Measurements from ENCODE around the gene CT55.
"Not testable (repeated sequence)": the region's sequence is repeated elsewhere in the genome, so short reads cannot be mapped to it uniquely, and the experiment has no call there.

Gene CT55, protein sequence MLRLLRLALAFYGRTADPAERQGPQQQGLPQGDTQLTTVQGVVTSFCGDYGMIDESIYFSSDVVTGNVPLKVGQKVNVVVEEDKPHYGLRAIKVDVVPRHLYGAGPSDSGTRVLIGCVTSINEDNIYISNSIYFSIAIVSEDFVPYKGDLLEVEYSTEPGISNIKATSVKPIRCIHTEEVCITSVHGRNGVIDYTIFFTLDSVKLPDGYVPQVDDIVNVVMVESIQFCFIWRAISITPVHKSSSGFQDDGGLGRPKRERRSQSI

DNA sequence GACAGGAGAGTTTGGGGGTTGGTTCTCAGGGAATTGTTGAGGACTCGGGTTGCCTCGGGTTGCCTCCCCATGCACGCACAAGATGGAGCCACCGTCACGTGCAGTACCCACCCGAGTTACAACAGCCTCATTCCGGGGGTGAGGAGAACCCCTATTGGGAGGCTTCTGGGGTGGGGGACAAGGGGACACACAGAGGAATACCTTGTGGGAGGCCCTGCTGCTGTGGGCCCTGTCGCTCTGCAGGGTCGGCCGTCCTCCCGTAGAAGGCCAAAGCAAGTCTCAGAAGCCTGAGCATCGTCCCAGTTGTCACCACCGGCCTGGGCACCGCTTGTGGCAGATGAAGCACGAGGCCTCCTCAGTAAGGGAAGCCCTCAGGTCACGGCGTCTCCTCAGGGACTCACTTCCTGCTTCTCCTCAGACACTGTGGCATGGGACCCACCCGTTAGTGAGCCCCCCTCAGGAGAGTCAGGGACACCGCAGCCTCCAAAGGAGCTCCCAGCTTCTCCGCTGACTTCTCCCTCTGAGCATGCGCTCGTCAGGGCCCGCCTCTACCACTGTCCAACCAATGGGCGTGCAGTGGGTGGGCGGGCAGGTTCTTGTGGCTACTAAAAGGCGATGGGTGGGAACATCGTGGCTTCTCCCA is at the start of gene CT55:
Gene CT55 (minus strand): TSS at position 522 of the 643 bp plus-strand sequence. CDS start 227 bp downstream, at position 295.
- TF ChIP-seq, protein P1, sequence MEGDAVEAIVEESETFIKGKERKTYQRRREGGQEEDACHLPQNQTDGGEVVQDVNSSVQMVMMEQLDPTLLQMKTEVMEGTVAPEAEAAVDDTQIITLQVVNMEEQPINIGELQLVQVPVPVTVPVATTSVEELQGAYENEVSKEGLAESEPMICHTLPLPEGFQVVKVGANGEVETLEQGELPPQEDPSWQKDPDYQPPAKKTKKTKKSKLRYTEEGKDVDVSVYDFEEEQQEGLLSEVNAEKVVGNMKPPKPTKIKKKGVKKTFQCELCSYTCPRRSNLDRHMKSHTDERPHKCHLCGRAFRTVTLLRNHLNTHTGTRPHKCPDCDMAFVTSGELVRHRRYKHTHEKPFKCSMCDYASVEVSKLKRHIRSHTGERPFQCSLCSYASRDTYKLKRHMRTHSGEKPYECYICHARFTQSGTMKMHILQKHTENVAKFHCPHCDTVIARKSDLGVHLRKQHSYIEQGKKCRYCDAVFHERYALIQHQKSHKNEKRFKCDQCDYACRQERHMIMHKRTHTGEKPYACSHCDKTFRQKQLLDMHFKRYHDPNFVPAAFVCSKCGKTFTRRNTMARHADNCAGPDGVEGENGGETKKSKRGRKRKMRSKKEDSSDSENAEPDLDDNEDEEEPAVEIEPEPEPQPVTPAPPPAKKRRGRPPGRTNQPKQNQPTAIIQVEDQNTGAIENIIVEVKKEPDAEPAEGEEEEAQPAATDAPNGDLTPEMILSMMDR (IDR thresholded peaks at IDR 0.05; ENCODE audit: extremely low read depth, missing control alignments), result no peak
- DNase-seq (ENCODE audit: low spot score), result no peak

DNA sequence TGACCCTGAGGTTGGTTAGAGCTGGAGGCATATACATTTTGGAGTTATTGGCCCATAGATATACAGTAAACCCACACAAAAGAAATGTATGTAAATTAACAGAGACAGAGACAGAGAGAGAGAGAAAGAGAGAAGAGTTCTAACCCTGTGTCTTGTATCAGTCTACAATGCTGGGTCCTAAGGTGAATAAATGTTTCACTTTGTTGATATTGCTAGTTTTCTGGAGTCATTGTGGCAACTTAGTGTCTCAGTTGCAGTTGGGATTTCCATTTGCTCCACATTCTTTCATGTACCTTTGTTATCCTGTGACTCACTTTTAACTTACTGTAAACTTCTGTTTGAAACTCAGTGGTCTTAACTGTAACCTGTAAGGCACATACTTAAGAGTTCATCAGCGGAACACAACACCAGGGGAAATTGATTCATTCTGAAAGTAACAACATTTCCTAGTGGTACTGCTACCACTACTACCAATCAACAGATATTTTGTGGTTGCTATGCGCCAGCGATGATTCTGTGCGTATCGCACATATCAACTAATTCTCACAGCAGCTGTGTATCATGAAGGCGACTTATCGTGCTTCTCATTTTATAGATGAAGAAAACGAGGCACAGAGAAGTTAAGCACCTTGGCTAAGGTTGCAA is 42.1 kb upstream of the CT55 start:
- TF ChIP-seq, protein P1 (IDR thresholded peaks at IDR 0.05; ENCODE audit: extremely low read depth, missing control alignments), result no peak
- DNase-seq (ENCODE audit: low spot score), result no peak

DNA sequence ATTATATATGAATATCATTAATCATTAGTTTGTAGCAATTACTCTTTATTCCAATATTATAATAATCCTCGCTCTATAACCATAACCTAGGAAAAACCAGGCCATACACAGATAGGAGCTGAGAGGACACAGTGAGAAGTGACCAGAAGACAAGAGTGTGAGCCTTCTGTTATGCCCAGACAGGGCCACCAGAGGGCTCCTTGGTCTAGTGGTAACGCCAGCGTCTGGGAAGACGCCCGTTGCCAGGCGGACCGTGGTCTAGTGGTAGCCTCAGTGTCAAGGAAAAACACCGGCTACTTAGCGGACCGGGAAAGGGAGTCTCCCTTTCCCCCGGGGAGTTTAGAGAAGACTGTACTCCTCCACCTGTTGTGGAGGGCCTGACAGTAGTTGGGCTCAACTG is 35.2 kb upstream of the CT55 start:
- not testable (repeated sequence) for DNase-seq (ENCODE audit: low spot score)

DNA sequence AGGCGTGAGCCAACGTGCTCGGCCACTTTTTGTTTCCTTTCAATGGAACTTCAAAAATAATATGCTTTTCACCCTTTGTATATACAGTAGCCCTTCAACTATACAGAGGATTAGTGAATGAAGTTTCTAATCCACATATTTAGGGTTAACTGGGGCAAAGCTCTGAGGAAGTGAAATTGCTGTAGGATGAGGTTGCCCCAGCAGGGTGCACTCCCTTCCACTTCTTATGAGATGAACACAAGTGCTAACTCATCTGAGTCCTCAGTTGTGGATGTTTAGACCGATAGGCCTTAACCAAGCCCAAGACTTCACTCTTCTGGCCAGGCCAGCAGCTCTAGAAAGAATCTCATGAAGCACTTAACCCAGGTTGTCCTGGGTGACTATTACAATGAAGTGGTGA is 29.1 kb upstream of the CT55 start:
- TF ChIP-seq, protein P1 (IDR thresholded peaks at IDR 0.05; ENCODE audit: extremely low read depth, missing control alignments), result no peak
- DNase-seq (ENCODE audit: low spot score), result no peak

DNA sequence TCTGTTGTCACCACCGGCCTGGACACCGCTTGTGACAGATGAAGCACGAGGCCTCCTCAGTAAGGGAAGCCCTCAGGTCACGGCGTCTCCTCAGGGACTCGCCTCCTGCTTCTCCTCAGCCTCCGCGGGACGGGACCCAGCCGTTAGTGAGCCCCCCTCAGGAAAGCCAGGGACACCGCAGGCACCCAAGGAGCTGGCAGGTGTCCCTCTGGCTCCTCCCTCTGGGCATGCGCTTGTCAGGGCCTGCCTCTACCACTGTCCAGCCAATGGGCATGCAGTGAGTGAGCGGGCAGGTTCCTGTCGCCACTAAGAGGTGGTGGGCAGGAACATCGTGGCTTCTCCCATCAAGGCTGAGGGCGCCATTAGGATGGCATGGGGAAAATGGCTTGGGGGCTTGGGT is 23.5 kb upstream of the CT55 start:
- TF ChIP-seq, protein P1 (IDR thresholded peaks at IDR 0.05; ENCODE audit: extremely low read depth, missing control alignments), result no peak

DNA sequence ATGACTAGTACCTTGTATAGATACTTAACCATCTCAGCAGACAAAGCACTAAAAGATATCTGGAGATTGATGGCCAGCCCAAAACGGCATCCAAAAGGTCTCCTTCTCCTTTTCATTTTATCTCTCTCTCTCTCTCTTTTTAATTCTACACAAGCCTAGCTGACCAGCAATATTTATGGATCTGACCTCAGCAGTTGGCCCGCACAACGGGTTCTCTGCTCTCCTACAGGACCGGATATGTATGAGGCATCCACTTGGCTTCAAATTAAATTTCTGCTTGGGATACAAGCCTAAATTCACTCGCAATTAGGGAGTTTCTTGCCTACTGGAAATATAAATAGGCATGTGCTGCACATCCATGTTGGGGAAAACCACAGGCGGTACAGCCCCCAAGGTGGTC is 22.5 kb upstream of the CT55 start:
- TF ChIP-seq, protein P1 (IDR thresholded peaks at IDR 0.05; ENCODE audit: extremely low read depth, missing control alignments), result no peak
- no peak for DNase-seq (ENCODE audit: low spot score)

More for the DNA sequence above, 23.5 kb upstream of the CT55 start:
- DNase-seq (ENCODE audit: low spot score), result no peak

DNA sequence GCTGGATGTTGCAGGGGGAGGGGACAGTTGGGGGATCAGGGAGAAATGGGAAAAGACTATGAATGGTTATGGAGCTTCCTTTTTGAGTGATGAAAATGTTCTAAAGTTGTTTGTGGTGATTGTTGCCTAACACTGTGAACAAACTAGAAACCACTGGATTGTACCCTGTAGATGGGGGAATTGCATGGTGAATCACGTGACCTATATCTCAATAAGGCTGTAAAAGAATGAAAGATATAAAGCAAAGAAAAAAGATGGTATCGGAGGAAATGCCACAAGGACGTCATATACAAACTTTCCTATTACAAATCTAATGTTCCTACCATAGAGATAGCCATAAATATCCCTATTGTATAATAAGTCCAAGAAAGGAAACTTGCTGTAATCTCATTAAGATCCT is 20.6 kb upstream of the CT55 start:
- TF ChIP-seq, protein P1 (IDR thresholded peaks at IDR 0.05; ENCODE audit: extremely low read depth, missing control alignments), result no peak
- DNase-seq (ENCODE audit: low spot score), result no peak
